CD4-positive, alpha-beta T cell treated with Interleukin-12 subunit alpha and Interleukin-12 subunit beta, for 1 hour (primary cell): ENCODE results near the gene TEX51.

Experiments used
- DNase-seq: peaks from one replicate; pipeline ENCODE4 v3.0.0-alpha.2; 2020

The TEX51 gene

GRCh38 chr2:126916744-126917143 is 18.1 kb downstream of the TEX51 start:
- DNase-seq: no peak

- DNase-seq: no peak
These were observed 22.4 kb downstream of the TEX51 start for GRCh38 chr2:126921066-126921465.

GRCh38 chr2:126930970-126931590 is 32.4 kb downstream of the TEX51 start:
- no peak for DNase-seq

- DNase-seq: no peak
These were observed 33.8 kb downstream of the TEX51 start for GRCh38 chr2:126932529-126932928.

GRCh38 chr2:126932966-126933710 is 34.4 kb downstream of the TEX51 start:
- no peak for DNase-seq

GRCh38 chr2:126933711-126934091 is 35.0 kb downstream of the TEX51 start:
- no peak for DNase-seq

- DNase-seq: no peak
These were observed 36.1 kb downstream of the TEX51 start for GRCh38 chr2:126934809-126935208.

- DNase-seq: no peak
These were observed 37.1 kb downstream of the TEX51 start for GRCh38 chr2:126935774-126936173.

- DNase-seq: no peak
These were observed 37.6 kb downstream of the TEX51 start for GRCh38 chr2:126936219-126936723.

- DNase-seq: no peak
These were observed 41.6 kb downstream of the TEX51 start for GRCh38 chr2:126940331-126940730.

- no peak for DNase-seq
These were observed 43.9 kb downstream of the TEX51 start for GRCh38 chr2:126942427-126943203.

GRCh38 chr2:126943612-126944348 is 45.1 kb downstream of the TEX51 start:
- DNase-seq: no peak

- DNase-seq: no peak
These were observed 46.4 kb downstream of the TEX51 start for GRCh38 chr2:126945118-126945517.

GRCh38 chr2:126946318-126947102 is 47.8 kb downstream of the TEX51 start:
- DNase-seq: no peak

- no peak for DNase-seq
These were observed 48.4 kb downstream of the TEX51 start for GRCh38 chr2:126947103-126947429.

- no peak for DNase-seq
These were observed 51.1 kb downstream of the TEX51 start for GRCh38 chr2:126949775-126950174.

- no peak for DNase-seq
These were observed 51.8 kb downstream of the TEX51 start for GRCh38 chr2:126950504-126950903.
